ENCODE data around the gene SORT1. TPM values are rescaled to one million over a fixed set of nuclear protein-coding genes. Genes with fewer than 3 reads are reported as not detected.

The SORT1 gene
- total and polyA plus RNA-seq, 2 of the 13 experiments (the other 11 are each of a cell fraction or from before 2014, with no cell fraction given) = 32.4 to 93.0 TPM

- no peak for TF ChIP-seq ZBTB4 (CRISPR knock-in tag; IDR thresholded peaks at IDR 0.05; ENCODE audit: borderline replicate concordance)
- TF ChIP-seq CC2D1A (CRISPR knock-in tag; IDR thresholded peaks at IDR 0.05) = no peak
- TF ChIP-seq CEBPB (IDR thresholded peaks at IDR 0.05; ENCODE audit: borderline replicate concordance, low read depth, low read length) = peak; percentile 33; the same call in 1 of the 2 replicates
- no peak for TF ChIP-seq TEAD3 (CRISPR knock-in tag; optimal IDR thresholded peaks at IDR 0.05; ENCODE audit: borderline replicate concordance)
These were observed 36.8 kb upstream of the SORT1 start (continued) for GRCh38 chr1:109434484-109434883.

GRCh38 chr1:109433322-109433721, 35.6 kb upstream of the SORT1 start:
- Histone ChIP-seq H3K4me3 (replicated peaks in 1 of 3; ENCODE audit: insufficient read depth in 1 of 3, low read depth in 2 of 3, low read length in 3 of 3) (no peak overlapping the region), H3K27me3 (ENCODE audit: control insufficient read depth in 1 of 2, insufficient read depth in 2 of 2, low read length in 2 of 2) (no peaks in the 10 kb centered on the region; a peak in 1 of 5 replicates), H3K9ac (ENCODE audit: insufficient read depth, low read depth, low read length) (no peak overlapping the region), H3K27ac (ENCODE audit: extremely low read length, insufficient read depth, low read length) (no peak overlapping the region), H3K9me3 (ENCODE audit: low read length) (no peaks in the 10 kb centered on the region), H2AFZ (ENCODE audit: low read length) (no peak overlapping the region), H3K4me2 (ENCODE audit: low read depth, low read length) (no peak overlapping the region), H3K36me3 (replicated peaks in 1 of 2; ENCODE audit: control insufficient read depth in 1 of 2, insufficient read depth in 2 of 2, low read length in 2 of 2) (no peaks in the 10 kb centered on the region), H4K20me1 (ENCODE audit: insufficient read depth, low read length) (no peaks in the 10 kb centered on the region), H3K4me1 (ENCODE audit: insufficient read depth, low read length) (peaks cover 12% of the 10 kb centered on the region), H3K79me2 (ENCODE audit: insufficient read depth, low read length) (no peaks in the 10 kb centered on the region)
- in situ Hi-C loops (cut with HindIII; ENCODE audit: extremely low pct_ligation_motif_present, low pct_unique_long_range_greater_than_20kb) (no loop called here), intact Hi-C loops (cut with micrococcal nuclease; ENCODE audit: unreplicated experiment) (no loop called here)
- ChIA-PET POLR2A (no interaction called here), CTCF (ENCODE audit: low intra/inter-chr PET ratio, low total read pairs) (no interaction called here)
- no TSS peak for BruUV-seq (replicated peaks)
- DNase-seq (ENCODE audit: low spot score) = no peak
- 100% methylated on average over 1 of the region's 1 CpG for WGBS (ENCODE audit: low lambda C conversion rate)
- ATAC-seq = no peak
- TF ChIP-seq PBX3 (CRISPR knock-in tag; IDR thresholded peaks at IDR 0.05; ENCODE audit: borderline replicate concordance) (no peak), MTA3 (CRISPR knock-in tag; IDR thresholded peaks at IDR 0.05) (no peak), NFAT5 (CRISPR knock-in tag; IDR thresholded peaks at IDR 0.05) (no peak)
- no peak for FAIRE-seq
